ENCODE measurements around the gene GIMAP8. TPM values are rescaled to one million over a fixed set of nuclear protein-coding genes. Genes with fewer than 3 reads are reported as not detected.

The GIMAP8 gene
- total RNA-seq, 6 experiments from 2014 or later: not detected

DNA sequence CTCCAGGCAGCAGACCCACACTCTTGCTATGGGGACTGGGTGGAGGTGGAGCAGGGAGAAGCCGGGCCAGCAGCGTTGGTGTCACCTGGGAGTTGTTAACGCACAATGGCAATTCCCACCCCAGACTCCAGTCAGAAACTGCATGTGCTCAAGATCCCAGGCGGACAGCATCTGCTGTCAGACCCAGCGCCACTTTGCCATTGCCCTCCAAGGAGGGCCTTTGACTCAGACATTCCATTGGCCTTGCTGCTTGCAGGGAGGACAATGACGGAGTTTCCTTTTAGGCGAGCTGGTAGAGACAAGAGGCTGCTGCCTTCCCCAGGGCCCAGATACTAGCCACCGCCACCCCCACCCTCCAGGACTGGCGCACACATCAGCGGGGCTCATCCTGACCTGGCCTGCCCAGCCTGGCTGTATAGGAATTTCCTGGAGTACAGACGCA is 36.8 kb upstream of the GIMAP8 start:
- no peak overlapping the region for H3K27ac Mint-ChIP-seq
- TF ChIP-seq, protein P1, sequence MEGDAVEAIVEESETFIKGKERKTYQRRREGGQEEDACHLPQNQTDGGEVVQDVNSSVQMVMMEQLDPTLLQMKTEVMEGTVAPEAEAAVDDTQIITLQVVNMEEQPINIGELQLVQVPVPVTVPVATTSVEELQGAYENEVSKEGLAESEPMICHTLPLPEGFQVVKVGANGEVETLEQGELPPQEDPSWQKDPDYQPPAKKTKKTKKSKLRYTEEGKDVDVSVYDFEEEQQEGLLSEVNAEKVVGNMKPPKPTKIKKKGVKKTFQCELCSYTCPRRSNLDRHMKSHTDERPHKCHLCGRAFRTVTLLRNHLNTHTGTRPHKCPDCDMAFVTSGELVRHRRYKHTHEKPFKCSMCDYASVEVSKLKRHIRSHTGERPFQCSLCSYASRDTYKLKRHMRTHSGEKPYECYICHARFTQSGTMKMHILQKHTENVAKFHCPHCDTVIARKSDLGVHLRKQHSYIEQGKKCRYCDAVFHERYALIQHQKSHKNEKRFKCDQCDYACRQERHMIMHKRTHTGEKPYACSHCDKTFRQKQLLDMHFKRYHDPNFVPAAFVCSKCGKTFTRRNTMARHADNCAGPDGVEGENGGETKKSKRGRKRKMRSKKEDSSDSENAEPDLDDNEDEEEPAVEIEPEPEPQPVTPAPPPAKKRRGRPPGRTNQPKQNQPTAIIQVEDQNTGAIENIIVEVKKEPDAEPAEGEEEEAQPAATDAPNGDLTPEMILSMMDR (IDR thresholded peaks at IDR 0.05): no peak
- no peak overlapping the region for H3K4me3 Mint-ChIP-seq
- no peaks in the 10 kb centered on the region for H3K9me3 Mint-ChIP-seq
- no peak for DNase-seq
- no peaks in the 10 kb centered on the region for H3K4me1 Mint-ChIP-seq (ENCODE audit: low read depth)
- H3K36me3 Mint-ChIP-seq (ENCODE audit: low read depth): no peaks in the 10 kb centered on the region
- peaks cover 6% of the 10 kb centered on the region for H3K27me3 Mint-ChIP-seq (ENCODE audit: insufficient read depth)

DNA sequence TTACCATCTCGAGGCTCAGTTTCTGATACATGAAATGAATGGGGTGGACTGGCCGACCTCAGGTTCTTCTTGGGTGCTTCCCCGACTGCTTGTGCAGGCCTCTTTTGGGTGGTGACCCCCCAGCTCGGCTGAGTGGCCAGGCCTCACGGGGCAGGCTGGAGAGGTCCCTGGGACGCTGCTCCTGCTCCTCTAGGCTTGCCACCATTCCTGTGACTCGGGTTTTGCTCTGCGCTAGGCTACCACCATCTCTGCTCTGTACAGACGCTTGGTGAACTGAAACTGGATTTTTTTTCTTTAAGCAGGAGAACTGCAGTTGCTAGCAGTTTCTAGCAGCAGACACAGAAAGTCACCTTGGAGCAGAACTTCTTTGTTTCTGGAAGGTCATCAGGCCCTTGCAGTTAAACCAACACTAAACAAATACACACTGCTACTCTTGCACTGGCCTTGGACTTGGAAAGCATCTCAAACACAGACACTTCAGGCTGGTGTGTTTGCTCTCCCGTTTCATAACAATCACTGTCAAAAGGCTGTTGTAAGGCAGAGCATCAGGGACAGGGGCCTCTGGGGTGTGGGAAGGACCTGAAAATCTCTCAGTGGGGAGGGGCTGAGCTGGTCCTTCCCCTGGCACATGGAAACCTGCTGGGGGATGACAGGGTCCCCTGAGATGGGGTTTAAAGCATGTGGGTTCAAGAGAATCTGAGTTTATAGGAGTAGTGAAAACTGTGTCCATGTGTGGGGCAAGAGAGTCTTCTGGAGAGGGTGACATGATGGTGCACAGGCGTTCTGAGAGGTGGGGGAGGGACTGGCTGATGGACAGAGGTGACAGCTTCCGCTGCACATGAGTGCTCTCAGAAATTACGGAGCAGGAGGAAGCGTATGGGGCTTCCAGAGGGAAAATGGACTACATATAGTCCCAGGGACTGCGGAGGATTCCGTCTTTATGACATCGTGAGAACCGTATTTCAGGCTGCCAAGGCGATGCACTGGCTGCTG is 35.0 kb upstream of the GIMAP8 start:
- Mint-ChIP-seq H3K27ac (no peak overlapping the region), H3K36me3 (ENCODE audit: low read depth) (no peaks in the 10 kb centered on the region), H3K27me3 (ENCODE audit: insufficient read depth) (peaks cover 9% of the 10 kb centered on the region), H3K4me1 (ENCODE audit: low read depth) (no peaks in the 10 kb centered on the region), H3K9me3 (no peaks in the 10 kb centered on the region), H3K4me3 (no peak overlapping the region)
- TF ChIP-seq, protein P1 (IDR thresholded peaks at IDR 0.05): no peak
- no peak for DNase-seq

DNA sequence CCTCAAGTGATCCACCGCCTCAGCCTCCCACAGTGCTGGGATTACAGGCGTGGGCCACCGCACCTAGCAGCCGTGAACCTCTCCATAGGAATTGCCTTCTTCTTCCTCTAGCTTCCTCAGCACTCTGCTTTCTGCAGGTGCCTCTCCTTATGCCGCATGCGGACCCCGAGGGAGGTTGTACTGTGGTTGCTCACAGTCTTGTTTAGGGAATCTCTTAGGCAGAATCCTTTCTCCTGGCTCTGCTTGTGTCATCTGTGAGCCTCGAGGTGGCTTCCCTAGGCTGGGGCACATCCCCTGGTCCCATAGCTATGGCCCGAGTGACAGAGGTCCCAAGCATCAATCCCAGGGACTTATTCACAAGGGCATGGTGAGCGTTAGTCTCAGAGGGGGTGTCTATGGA is 33.2 kb upstream of the GIMAP8 start:
- H3K36me3 Mint-ChIP-seq (ENCODE audit: low read depth): no peaks in the 10 kb centered on the region
- TF ChIP-seq, protein P1 (IDR thresholded peaks at IDR 0.05): no peak
- H3K27me3 Mint-ChIP-seq (ENCODE audit: insufficient read depth): peaks cover 9% of the 10 kb centered on the region
- DNase-seq: no peak
- H3K4me3 Mint-ChIP-seq: no peak overlapping the region
- no peaks in the 10 kb centered on the region for H3K9me3 Mint-ChIP-seq
- no peak overlapping the region for H3K27ac Mint-ChIP-seq
- H3K4me1 Mint-ChIP-seq (ENCODE audit: low read depth): peaks cover 8% of the 10 kb centered on the region

DNA sequence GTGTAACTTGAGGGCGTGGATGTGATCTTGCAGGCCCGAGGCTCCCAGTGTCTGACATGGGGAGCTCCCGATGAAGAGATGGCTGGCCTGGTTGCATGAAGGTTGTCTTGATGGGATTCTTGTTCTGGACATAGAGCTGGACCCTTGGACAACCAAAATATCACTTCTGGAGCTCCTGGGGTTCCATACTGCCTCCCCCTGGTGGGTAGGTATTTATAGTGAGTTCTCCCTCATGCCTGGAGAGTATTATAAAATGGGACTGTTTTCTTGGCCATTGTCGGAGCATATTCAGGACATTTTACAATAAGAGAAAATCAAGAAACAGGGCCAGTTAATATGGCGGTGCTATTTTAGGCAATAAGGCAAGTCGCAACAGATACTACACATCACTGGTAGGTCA is 32.6 kb upstream of the GIMAP8 start:
- Mint-ChIP-seq H3K27me3 (ENCODE audit: insufficient read depth) (peaks cover 9% of the 10 kb centered on the region), H3K4me3 (no peak overlapping the region), H3K9me3 (no peaks in the 10 kb centered on the region), H3K4me1 (ENCODE audit: low read depth) (peaks cover 8% of the 10 kb centered on the region), H3K27ac (no peak overlapping the region), H3K36me3 (ENCODE audit: low read depth) (no peaks in the 10 kb centered on the region)
- DNase-seq: no peak
- TF ChIP-seq, protein P1 (IDR thresholded peaks at IDR 0.05): peak; percentile 51; the same call in 1 of the 2 replicates

DNA sequence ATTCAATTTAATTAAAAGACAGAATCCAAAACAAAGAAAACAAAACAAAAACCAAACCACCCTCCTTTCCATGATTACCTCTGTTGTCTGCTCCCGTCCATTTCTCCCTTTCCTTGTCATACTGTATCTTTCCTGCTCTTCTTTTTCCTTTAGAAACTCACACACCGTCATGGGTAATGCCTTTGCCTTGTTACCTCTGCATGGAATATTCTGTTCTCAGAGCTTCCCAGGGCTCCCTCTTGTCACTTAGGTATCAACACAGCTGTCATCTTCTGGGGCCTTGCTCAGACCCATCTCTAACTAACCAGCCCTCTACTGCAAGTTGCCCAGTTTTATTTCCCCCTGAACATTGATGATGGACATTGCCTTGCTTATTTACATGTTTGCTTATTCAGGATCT is 30.2 kb upstream of the GIMAP8 start:
- H3K4me3 Mint-ChIP-seq: no peak overlapping the region
- H3K36me3 Mint-ChIP-seq (ENCODE audit: low read depth): no peaks in the 10 kb centered on the region
- peaks cover 8% of the 10 kb centered on the region for H3K4me1 Mint-ChIP-seq (ENCODE audit: low read depth)
- TF ChIP-seq, protein P1 (IDR thresholded peaks at IDR 0.05): no peak
- H3K27me3 Mint-ChIP-seq (ENCODE audit: insufficient read depth): peaks cover 11% of the 10 kb centered on the region
- no peak for DNase-seq
- no peaks in the 10 kb centered on the region for H3K9me3 Mint-ChIP-seq
- H3K27ac Mint-ChIP-seq: no peak overlapping the region
